Keratinocyte (primary cell): Measurements from ENCODE around the gene ZSWIM6.

Experiments
- CTCF ChIP-seq, 3 experiments: IDR thresholded peaks in 1 of 3; conservative IDR thresholded peaks in 1 of 3; optimal IDR thresholded peaks in 1 of 3; 2 replicates in 2 of 3; 3 replicates in 1 of 3; pipeline versions ENCODE3 to v1.5.1; 2011; ENCODE audit warnings: low read length in 3 of 3, mild to moderate bottlenecking in 3 of 3, moderate library complexity in 2 of 3, control low read depth in 1 of 3, inconsistent platforms in 1 of 3; ENCODE audit not compliant: insufficient read depth in 2 of 3; ENCODE audit errors: extremely low read depth in 1 of 3
- EZH2 ChIP-seq: IDR thresholded peaks from one replicate; pipeline ENCODE4 v1.6.1; 2012; ENCODE audit warnings: inconsistent platforms, mild to moderate bottlenecking, low read length, moderate library complexity

- TF ChIP-seq CTCF (optimal IDR thresholded peaks at IDR 0.05 in 1 of 3, IDR thresholded peaks at IDR 0.05 in 1 of 3, conservative IDR thresholded peaks at IDR 0.05 in 1 of 3; ENCODE audit: extremely low read depth in 1 of 3, insufficient read depth in 2 of 3, low read length in 3 of 3) (no peak), EZH2 (no peak)
Observed at GRCh38 chr5:61559722-61560121, 227.7 kb downstream of the ZSWIM6 start.
